HuH-7.5 (cell line): ENCODE measurements around the gene WDR73.
"Not testable (repeated sequence)": the region's sequence is repeated elsewhere in the genome, so short reads cannot be mapped to it uniquely, and the experiment has no call there.

Experiments used
- DNase-seq: peaks from one replicate; pipeline ENCODE4 v3.0.0; 2011; ENCODE audit warnings: low spot score

The WDR73 gene

GRCh38 chr15:84653910-84654688, at the start of gene WDR73:
Gene WDR73, minus strand, starts transcription at chr15:84654283. Its CDS starts 9 bp downstream, at chr15:84654274.
- peak; percentile 92 for DNase-seq

- no peak for DNase-seq
These were observed 49.7 kb upstream of the WDR73 start for GRCh38 chr15:84703808-84704207.

DNA sequence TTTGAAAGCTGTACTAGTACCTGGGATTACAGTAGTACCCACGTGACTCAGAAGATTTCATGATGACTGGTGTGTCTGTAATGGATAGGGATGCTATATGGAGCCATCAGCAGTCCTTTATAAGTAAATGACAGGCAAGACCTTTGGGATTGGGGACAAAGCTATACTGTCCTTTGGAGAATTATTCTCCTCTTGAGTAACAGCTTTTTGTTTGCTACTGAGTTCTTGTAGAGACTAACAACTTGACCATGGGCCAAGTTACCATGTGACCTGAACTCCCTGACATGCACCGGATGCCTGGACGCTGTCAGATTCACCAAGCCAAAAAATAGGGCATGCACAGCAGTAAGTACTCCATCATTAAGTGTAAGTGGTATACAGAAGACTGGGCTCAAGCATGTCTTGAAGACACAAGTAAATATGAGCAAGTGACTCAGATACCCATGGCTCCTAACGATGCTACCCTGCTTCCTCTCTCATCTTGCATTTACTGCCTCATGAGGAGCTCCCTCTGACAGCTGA, 48.9 kb upstream of the WDR73 start:
- DNase-seq = no peak

DNA sequence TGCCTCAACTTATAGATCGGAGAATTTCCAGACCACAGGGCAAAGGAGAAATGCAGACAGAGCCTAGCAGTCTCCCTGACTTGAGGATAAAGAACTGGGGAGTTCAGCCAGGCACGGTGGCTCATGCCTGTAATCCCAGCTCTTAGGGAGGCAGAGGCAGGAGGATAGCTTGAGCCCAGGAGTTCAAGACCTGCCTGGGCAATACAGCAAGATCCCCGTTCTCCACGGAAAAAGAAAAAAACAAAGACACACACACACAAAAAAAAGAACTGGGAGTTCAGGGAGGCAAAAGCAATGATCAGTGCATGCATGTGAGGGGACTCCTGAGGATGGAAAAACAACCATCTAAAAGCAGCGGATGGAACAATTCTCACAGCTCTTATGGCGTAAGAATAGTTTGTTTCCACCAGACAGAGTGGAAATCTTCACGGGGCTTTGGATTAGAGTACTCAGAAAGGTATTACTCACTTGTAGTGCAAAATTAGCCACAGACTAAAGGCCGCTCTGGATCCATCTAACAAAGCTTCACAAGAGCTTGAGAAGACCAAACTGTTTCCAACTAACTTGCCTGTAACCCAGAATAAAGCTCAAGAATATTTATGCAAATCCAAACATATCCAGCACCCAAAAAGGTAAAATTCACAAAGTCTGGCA, 45.6 kb upstream of the WDR73 start:
- no peak for DNase-seq

DNA sequence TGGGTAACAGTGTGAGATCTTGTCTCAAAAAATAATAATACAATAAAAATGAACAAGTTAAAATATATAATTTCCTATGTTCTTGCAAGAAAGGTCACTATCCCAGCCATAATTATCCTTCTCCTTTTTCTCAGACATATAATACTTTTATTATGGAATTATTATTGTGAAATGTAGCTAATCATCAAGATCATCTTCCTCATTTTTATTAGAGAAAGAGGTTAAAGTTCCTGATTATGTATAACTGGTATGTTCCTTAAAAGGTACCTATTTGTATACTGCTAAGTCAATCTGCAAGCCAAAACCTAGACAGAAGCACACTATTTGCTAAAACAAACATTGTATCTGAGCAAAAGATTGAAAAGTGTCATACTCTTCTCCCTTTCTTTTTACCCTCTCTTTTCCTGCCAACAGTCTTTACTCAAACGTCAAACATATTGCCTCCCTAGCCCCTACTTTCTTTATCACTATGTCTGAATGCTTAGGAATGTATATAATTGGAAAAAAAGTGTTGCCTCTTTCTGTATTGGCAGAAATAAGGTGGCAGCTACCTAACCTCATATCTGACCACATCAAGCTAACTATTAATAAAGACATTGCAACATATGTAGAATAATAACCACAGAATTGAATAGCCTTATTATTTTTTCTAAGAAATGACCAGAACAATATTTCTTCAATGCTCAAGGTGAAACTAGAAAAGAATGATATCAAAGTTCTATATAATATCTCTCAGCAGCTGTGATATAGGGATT, 43.3 kb upstream of the WDR73 start:
- DNase-seq = no peak

- no peak for DNase-seq
These were observed 42.7 kb upstream of the WDR73 start for GRCh38 chr15:84696757-84697156.

DNA sequence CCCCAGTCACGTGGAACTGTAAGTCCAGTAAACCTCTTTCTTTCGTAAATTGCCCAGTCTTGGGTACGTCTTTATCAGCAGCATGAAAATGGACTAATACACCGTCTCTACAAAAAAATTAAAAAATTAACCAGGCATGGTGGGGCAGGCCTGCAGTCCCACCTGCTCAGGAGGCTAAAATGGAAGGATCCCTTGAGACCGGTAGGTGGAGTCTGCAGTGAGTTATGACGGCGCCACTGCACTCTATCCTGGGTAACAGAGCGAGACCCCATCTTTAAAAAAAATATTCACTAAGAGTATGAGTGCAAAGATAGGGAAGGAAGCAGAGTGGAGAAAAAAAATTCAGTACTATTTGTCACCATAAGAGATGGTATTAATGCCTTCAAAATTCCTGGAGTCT, 36.3 kb upstream of the WDR73 start:
- DNase-seq = no peak

GRCh38 chr15:84689858-84690257, 35.8 kb upstream of the WDR73 start:
- DNase-seq = no peak

DNA sequence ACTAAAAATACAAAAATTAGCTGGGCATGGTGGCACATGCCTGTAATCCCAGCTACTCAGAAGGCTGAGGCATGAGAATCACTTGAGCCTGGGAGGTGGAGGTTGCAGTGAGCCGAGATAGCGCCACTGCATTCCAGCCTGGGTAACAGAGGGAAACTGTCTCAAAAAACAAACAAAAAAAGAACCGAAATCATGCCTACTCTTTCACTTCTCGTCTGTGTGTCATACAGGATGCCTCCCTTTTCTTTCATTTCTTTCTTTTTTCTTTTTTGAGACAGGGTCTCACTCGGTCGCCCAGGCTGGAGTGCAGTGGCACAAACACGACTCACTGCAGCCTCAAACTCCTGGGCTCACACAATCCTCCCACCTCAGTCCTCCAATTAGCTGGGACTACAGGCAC, 32.4 kb upstream of the WDR73 start:
- DNase-seq = not testable (repeated sequence)

GRCh38 chr15:84685304-84685703, 31.2 kb upstream of the WDR73 start:
- no peak for DNase-seq

DNA sequence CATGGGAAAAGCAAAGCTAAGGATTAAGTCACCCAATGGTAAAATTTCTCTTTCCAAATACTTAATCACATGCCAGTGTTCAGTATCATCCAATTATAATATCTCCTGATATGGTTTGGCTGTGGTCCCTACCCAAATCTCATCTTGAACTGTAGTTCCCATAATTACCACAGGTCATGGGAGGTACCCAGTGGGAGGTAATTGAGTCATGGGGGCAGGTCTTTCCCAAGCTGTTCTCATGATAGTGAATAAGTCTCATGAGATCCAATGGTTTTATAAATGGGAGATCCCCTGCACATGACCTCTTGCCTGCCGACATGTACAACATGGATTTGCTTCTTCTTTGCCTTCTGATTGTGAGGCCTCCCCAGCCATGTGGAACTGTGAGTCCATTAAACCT, 30.0 kb upstream of the WDR73 start:
- no peak for DNase-seq

DNA sequence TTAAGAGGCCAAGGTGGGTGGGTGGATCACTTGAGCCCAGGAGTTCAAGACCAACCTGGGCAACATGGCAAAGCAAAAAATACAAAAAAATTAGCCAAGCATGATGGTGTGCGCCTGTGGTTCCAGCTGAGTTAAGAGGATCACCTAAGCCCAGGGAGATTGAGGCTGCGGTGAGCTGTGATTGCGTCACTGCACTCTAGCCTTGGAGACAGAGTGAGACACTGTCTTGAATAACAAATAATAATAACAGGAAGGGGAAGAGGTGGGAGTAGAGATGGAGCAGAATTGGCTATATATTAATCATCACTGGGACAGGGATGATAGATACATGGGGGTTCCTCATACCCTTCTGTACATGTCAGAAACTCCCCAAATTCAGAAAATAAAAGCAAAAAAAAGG, 27.7 kb upstream of the WDR73 start:
- DNase-seq = no peak

DNA sequence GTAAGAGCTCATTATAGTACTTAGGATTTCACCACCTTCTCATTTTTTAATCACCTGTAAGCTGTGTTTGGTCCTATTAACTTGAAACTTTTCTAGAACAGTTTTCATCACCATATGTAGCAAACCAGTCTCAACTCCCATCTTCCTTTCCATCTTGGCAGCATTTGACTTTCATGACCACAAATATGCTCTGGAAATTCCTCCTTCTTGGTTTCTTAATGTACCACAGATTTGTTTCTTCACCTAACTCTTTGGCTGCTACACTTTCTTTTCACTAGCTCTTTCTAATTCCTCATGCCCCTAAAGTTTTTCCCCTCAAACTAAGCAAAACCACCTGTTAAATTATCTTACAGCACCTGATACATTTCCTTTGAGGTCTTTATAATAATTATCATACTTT, 17.1 kb upstream of the WDR73 start:
- DNase-seq = no peak

DNA sequence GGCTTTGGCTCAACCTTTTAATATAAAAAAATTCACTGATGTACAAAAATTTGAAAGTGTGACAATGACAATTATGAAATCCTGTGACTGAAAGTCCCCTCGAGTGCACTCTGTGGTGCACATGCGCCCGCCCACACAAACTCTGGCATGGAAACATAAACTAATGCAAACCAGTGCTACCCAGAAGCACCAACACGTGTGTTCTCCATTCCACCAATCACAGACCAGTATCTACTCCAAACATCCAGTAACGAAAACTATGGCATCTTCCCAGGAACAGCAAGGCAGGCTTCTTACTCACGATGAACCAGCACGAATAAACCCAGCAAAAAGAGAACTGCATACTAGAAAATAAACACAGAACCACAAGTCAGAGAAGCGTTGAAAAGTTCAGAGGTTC, 15.6 kb upstream of the WDR73 start:
- DNase-seq = no peak

- DNase-seq = no peak
These were observed 14.3 kb upstream of the WDR73 start for GRCh38 chr15:84668221-84668982.

- DNase-seq = no peak
These were observed 12.3 kb upstream of the WDR73 start for GRCh38 chr15:84666373-84666772.

GRCh38 chr15:84661001-84661400, 6.9 kb upstream of the WDR73 start:
- DNase-seq = no peak

DNA sequence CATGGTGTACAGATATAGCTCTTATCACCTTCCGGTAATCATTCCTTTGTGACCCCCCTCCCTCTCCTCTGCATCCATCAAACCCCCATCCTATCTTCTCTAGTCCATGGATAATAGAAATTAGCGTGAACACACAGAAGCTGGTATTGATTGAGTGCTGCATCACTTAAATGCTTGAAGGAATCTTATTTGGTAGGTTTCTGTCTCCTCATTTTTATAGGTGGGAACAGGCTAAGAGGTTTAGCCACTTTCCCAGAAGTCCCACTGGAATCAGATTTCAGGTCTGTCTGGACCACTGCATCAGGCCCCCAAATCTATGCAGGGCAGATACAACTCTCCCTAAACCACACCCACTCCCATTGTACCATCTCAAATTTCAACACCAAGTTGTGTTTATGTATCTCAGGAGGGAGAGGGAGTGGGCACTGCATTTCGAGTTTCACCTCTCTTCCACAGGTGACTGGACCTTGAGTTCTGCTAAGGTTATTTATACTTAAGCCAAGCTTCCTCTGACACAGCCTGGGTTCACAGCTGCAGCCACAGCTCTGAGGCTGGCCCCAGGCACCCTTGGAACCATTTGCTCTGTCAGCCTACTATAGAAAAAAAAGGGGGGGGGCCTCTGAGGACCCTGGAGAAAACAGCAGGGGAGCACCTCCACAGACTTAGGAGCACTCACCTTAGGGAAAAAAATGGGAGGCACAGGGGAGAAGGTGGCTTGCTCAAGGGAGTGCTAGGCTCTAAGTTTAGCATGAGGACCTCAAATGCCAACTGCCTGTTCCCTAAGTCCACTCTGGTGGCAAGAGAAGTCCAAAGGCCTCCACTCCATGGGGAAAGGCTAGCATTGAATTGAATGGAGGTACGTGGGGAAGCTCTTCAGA, 6.1 kb upstream of the WDR73 start:
- DNase-seq = no peak

GRCh38 chr15:84658788-84659411, 4.8 kb upstream of the WDR73 start:
- DNase-seq = no peak

- DNase-seq = peak; percentile 98
These were observed 4.2 kb upstream of the WDR73 start, which contains the start of gene NMB for GRCh38 chr15:84658080-84658787. Gene NMB, minus strand, starts transcription at chr15:84658199. Its CDS starts 47 bp downstream, at chr15:84658152.
